Measurements from ENCODE around the gene ACTR3.

ACTR3 gene

DNA sequence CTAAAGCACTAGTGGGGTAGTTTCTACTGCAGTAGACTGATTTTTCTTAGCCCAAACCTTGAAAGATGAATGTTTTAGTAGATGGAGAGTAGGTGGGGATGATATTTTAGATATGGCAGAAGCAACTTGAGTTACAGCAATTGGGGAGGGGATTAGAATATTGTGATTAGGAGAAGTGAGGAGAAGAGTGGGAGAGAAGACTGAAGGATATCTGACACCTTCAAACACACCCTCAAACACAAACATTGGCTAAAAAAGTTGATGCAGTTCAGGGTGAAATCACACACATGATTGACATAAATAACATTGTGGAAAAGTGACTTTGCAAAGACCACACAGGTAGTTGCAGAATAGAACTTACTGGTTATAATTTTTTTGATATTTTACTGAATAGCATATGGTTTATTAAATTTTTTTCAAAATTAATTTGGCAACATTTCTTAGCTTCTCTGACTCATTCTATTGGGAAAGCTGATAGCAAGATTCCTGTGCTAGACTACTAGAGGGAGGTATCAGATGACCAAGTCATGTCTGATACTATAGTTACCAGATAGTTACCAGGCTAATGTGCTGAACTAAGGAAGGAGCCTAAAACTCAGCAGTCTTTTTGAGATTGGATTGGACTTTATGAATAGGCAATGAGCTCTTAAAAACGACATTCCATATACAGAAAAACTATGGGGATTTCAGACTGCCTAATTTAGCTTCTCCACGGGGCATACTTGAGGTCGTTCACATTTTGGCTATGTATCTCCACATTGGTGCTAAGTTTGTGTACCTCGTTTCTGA, 73.0 kb downstream of the ACTR3 start:
- H3K36me3 ChIP-seq (ENCODE audit: insufficient read depth, low read length) = peaks cover 29% of the 10 kb centered on the region
- H2AFZ ChIP-seq (ENCODE audit: low read length) = no peak overlapping the region
- H3F3A ChIP-seq (ENCODE audit: low read depth) = no peaks in the 10 kb centered on the region
- no peak overlapping the region for H3K4me2 ChIP-seq (ENCODE audit: low read depth, low read length, poor library complexity, severe bottlenecking)
- H3K27me3 ChIP-seq (ENCODE audit: insufficient read depth, low read length, poor library complexity, severe bottlenecking) = no peaks in the 10 kb centered on the region
- no peaks in the 10 kb centered on the region for H4K20me1 ChIP-seq (ENCODE audit: insufficient read depth, low read length, poor library complexity, severe bottlenecking)
- no peak overlapping the region for H3K4me3 ChIP-seq (ENCODE audit: low read length, poor library complexity, severe bottlenecking)
- TF ChIP-seq, protein P1, sequence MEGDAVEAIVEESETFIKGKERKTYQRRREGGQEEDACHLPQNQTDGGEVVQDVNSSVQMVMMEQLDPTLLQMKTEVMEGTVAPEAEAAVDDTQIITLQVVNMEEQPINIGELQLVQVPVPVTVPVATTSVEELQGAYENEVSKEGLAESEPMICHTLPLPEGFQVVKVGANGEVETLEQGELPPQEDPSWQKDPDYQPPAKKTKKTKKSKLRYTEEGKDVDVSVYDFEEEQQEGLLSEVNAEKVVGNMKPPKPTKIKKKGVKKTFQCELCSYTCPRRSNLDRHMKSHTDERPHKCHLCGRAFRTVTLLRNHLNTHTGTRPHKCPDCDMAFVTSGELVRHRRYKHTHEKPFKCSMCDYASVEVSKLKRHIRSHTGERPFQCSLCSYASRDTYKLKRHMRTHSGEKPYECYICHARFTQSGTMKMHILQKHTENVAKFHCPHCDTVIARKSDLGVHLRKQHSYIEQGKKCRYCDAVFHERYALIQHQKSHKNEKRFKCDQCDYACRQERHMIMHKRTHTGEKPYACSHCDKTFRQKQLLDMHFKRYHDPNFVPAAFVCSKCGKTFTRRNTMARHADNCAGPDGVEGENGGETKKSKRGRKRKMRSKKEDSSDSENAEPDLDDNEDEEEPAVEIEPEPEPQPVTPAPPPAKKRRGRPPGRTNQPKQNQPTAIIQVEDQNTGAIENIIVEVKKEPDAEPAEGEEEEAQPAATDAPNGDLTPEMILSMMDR (conservative IDR thresholded peaks at IDR 0.05; ENCODE audit: low read length) = no peak
- TF ChIP-seq EZH2phosphoT487 (IDR thresholded peaks at IDR 0.05; ENCODE audit: borderline replicate concordance) = no peak
- H3K9me3 ChIP-seq (ENCODE audit: insufficient read depth, low read depth, low read length) = no peaks in the 10 kb centered on the region
- no peak overlapping the region for H3K9ac ChIP-seq (ENCODE audit: low read depth, low read length, poor library complexity, severe bottlenecking)
- no peaks in the 10 kb centered on the region for H3K4me1 ChIP-seq (ENCODE audit: insufficient read depth, low read length, poor library complexity, severe bottlenecking)
- H3K79me2 ChIP-seq (ENCODE audit: insufficient read depth, low read length) = no peaks in the 10 kb centered on the region
- H3K9me2 ChIP-seq (replicated peaks; ENCODE audit: low read depth, low read length) = no peaks in the 10 kb centered on the region

DNA sequence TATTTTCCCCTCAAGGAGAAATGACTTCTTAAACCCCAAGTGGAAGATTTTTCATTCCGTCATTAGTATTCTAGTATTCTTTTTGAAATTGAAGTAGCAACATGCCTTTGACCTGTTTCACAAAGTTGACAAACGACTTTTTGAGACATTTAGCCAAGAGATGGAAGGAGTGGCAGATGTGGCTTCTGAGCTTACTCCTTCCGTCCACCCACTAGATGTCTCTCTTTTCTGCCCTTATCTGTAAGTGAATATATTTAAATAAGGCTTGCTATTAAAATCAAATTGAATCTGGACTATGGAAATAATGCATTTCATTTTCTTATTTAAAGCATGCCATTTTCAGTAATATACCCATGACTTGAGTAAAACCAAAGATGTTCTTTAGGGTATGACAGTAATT, 74.1 kb downstream of the ACTR3 start:
- no peaks in the 10 kb centered on the region for H3F3A ChIP-seq (ENCODE audit: low read depth)
- H3K9ac ChIP-seq (ENCODE audit: low read depth, low read length, poor library complexity, severe bottlenecking) = no peak overlapping the region
- H3K4me1 ChIP-seq (ENCODE audit: insufficient read depth, low read length, poor library complexity, severe bottlenecking) = no peaks in the 10 kb centered on the region
- no peak for TF ChIP-seq EZH2phosphoT487 (IDR thresholded peaks at IDR 0.05; ENCODE audit: borderline replicate concordance)
- TF ChIP-seq, protein P1 (conservative IDR thresholded peaks at IDR 0.05; ENCODE audit: low read length) = peak; percentile 20; the same call in 1 of the 2 replicates
- H3K36me3 ChIP-seq (ENCODE audit: insufficient read depth, low read length) = peaks cover 23% of the 10 kb centered on the region
- H3K79me2 ChIP-seq (ENCODE audit: insufficient read depth, low read length) = no peaks in the 10 kb centered on the region
- no peaks in the 10 kb centered on the region for H4K20me1 ChIP-seq (ENCODE audit: insufficient read depth, low read length, poor library complexity, severe bottlenecking)
- H3K4me3 ChIP-seq (ENCODE audit: low read length, poor library complexity, severe bottlenecking) = no peak overlapping the region
- H3K27me3 ChIP-seq (ENCODE audit: insufficient read depth, low read length, poor library complexity, severe bottlenecking) = no peaks in the 10 kb centered on the region
- no peak overlapping the region for H3K4me2 ChIP-seq (ENCODE audit: low read depth, low read length, poor library complexity, severe bottlenecking)
- no peaks in the 10 kb centered on the region for H3K9me3 ChIP-seq (ENCODE audit: insufficient read depth, low read depth, low read length)
- no peaks in the 10 kb centered on the region for H3K9me2 ChIP-seq (replicated peaks; ENCODE audit: low read depth, low read length)
- H2AFZ ChIP-seq (ENCODE audit: low read length) = no peak overlapping the region

DNA sequence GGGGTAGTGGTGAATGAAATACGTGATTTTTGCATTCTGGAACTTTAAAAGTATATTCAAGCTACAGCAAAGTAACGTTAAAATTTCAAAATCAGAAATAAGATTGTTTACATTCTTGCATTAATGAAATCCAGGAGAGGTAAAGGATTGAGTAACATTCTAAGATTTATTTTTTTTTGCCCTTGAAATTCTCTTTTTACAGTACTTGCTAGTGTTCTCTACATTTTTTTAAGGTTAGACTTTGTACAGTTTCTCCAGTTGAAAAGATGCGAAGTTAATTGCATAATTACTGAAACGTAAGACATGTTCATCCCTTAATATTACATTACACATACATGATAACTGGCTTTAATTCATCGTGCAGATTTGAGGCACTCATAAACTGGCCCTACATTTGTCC, 74.5 kb downstream of the ACTR3 start:
- no peaks in the 10 kb centered on the region for H3K9me3 ChIP-seq (ENCODE audit: insufficient read depth, low read depth, low read length)
- no peaks in the 10 kb centered on the region for H3K27me3 ChIP-seq (ENCODE audit: insufficient read depth, low read length, poor library complexity, severe bottlenecking)
- no peaks in the 10 kb centered on the region for H3K79me2 ChIP-seq (ENCODE audit: insufficient read depth, low read length)
- no peaks in the 10 kb centered on the region for H3K4me1 ChIP-seq (ENCODE audit: insufficient read depth, low read length, poor library complexity, severe bottlenecking)
- no peak overlapping the region for H2AFZ ChIP-seq (ENCODE audit: low read length)
- no peak overlapping the region for H3K4me3 ChIP-seq (ENCODE audit: low read length, poor library complexity, severe bottlenecking)
- no peaks in the 10 kb centered on the region for H3K9me2 ChIP-seq (replicated peaks; ENCODE audit: low read depth, low read length)
- TF ChIP-seq, protein P1 (conservative IDR thresholded peaks at IDR 0.05; ENCODE audit: low read length) = no peak
- no peak for TF ChIP-seq EZH2phosphoT487 (IDR thresholded peaks at IDR 0.05; ENCODE audit: borderline replicate concordance)
- peaks cover 19% of the 10 kb centered on the region for H3K36me3 ChIP-seq (ENCODE audit: insufficient read depth, low read length)
- H3K9ac ChIP-seq (ENCODE audit: low read depth, low read length, poor library complexity, severe bottlenecking) = no peak overlapping the region
- H3K4me2 ChIP-seq (ENCODE audit: low read depth, low read length, poor library complexity, severe bottlenecking) = no peak overlapping the region
- H3F3A ChIP-seq (ENCODE audit: low read depth) = no peaks in the 10 kb centered on the region
- no peaks in the 10 kb centered on the region for H4K20me1 ChIP-seq (ENCODE audit: insufficient read depth, low read length, poor library complexity, severe bottlenecking)

All from Loucy (cell line).